Activated naive CD8-positive, alpha-beta T cell (primary cell): ENCODE data around the gene KLHL35.

Experiments used
- H3K27ac Mint-ChIP-seq: one replicate; pipeline ENCODE4 v1.8.0; 2021; ENCODE audit warnings: mixed read lengths
- H3K27me3 Mint-ChIP-seq: one replicate; pipeline ENCODE4 v1.8.0; 2021; ENCODE audit warnings: mixed read lengths
- H3K36me3 Mint-ChIP-seq: one replicate; pipeline ENCODE4 v1.8.0; 2021; ENCODE audit warnings: mixed read lengths
- H3K4me1 Mint-ChIP-seq: one replicate; pipeline ENCODE4 v1.8.0; 2021; ENCODE audit warnings: low read depth, mixed read lengths
- H3K4me3 Mint-ChIP-seq: one replicate; pipeline ENCODE4 v1.8.0; 2021; ENCODE audit warnings: mild to moderate bottlenecking, mixed read lengths
- H3K9me3 Mint-ChIP-seq: one replicate; pipeline ENCODE4 v1.8.0; 2021; ENCODE audit warnings: low read depth, mixed read lengths

Gene KLHL35

GRCh38 chr11:75402002-75402773 is 30.8 kb downstream of the KLHL35 start:
- no peaks in the 10 kb centered on the region for H3K27me3 Mint-ChIP-seq
- peaks cover 53% of the 10 kb centered on the region for H3K4me1 Mint-ChIP-seq
- peaks cover 26% of the 10 kb centered on the region for H3K36me3 Mint-ChIP-seq
- peak overlapping the region; percentile 98 for H3K27ac Mint-ChIP-seq
- H3K9me3 Mint-ChIP-seq: no peaks in the 10 kb centered on the region
- H3K4me3 Mint-ChIP-seq: peak overlapping the region; percentile 100

GRCh38 chr11:75400146-75400865 is 32.7 kb downstream of the KLHL35 start:
- Mint-ChIP-seq H3K27ac (peak overlapping the region; percentile 98), H3K4me3 (peak overlapping the region; percentile 100), H3K27me3 (no peaks in the 10 kb centered on the region), H3K9me3 (no peaks in the 10 kb centered on the region), H3K36me3 (peaks cover 26% of the 10 kb centered on the region), H3K4me1 (peaks cover 39% of the 10 kb centered on the region)

- Mint-ChIP-seq H3K36me3 (peaks cover 26% of the 10 kb centered on the region), H3K27me3 (no peaks in the 10 kb centered on the region), H3K9me3 (no peaks in the 10 kb centered on the region), H3K27ac (peak within 1 kb of the TSS; percentile 98), H3K4me3 (peak within 1 kb of the TSS; percentile 100), H3K4me1 (peaks cover 39% of the 10 kb centered on the region)
These were observed 33.5 kb downstream of the KLHL35 start, which contains the start of gene RPS3 for GRCh38 chr11:75399344-75400145. Gene RPS3, plus strand, starts transcription at chr11:75399518. Its CDS starts 30 bp downstream, at chr11:75399548.

- peaks cover 32% of the 10 kb centered on the region for H3K4me1 Mint-ChIP-seq
- H3K4me3 Mint-ChIP-seq: peak overlapping the region; percentile 100
- H3K9me3 Mint-ChIP-seq: no peaks in the 10 kb centered on the region
These were observed 34.1 kb downstream of the KLHL35 start for GRCh38 chr11:75398906-75399305.

GRCh38 chr11:75394085-75394840 is 38.7 kb downstream of the KLHL35 start:
- Mint-ChIP-seq H3K27me3 (no peaks in the 10 kb centered on the region), H3K36me3 (no peaks in the 10 kb centered on the region), H3K4me1 (peaks cover 2% of the 10 kb centered on the region), H3K27ac (peak overlapping the region; percentile 4), H3K9me3 (no peaks in the 10 kb centered on the region), H3K4me3 (no peak overlapping the region)

More at GRCh38 chr11:75398906-75399305, 34.1 kb downstream of the KLHL35 start:
- peaks cover 23% of the 10 kb centered on the region for H3K36me3 Mint-ChIP-seq
- peak overlapping the region; percentile 98 for H3K27ac Mint-ChIP-seq
- H3K27me3 Mint-ChIP-seq: no peaks in the 10 kb centered on the region

GRCh38 chr11:75389925-75390324 is 43.1 kb downstream of the KLHL35 start:
- Mint-ChIP-seq H3K27me3 (no peaks in the 10 kb centered on the region), H3K27ac (no peak overlapping the region), H3K36me3 (no peaks in the 10 kb centered on the region), H3K9me3 (no peaks in the 10 kb centered on the region), H3K4me1 (no peaks in the 10 kb centered on the region), H3K4me3 (no peak overlapping the region)

- H3K27ac Mint-ChIP-seq: no peak overlapping the region
- H3K4me1 Mint-ChIP-seq: peaks cover 6% of the 10 kb centered on the region
- no peaks in the 10 kb centered on the region for H3K9me3 Mint-ChIP-seq
- H3K4me3 Mint-ChIP-seq: no peak overlapping the region
- no peaks in the 10 kb centered on the region for H3K27me3 Mint-ChIP-seq
- no peaks in the 10 kb centered on the region for H3K36me3 Mint-ChIP-seq
These were observed 43.8 kb downstream of the KLHL35 start for GRCh38 chr11:75389276-75389605.

- peaks cover 11% of the 10 kb centered on the region for H3K4me1 Mint-ChIP-seq
- no peak overlapping the region for H3K4me3 Mint-ChIP-seq
- no peak overlapping the region for H3K27ac Mint-ChIP-seq
- no peaks in the 10 kb centered on the region for H3K36me3 Mint-ChIP-seq
- no peaks in the 10 kb centered on the region for H3K9me3 Mint-ChIP-seq
- H3K27me3 Mint-ChIP-seq: no peaks in the 10 kb centered on the region
These were observed 44.4 kb downstream of the KLHL35 start for GRCh38 chr11:75388386-75389275.

- Mint-ChIP-seq H3K36me3 (no peaks in the 10 kb centered on the region), H3K27ac (no peak overlapping the region), H3K4me3 (no peak overlapping the region), H3K27me3 (no peaks in the 10 kb centered on the region), H3K9me3 (no peaks in the 10 kb centered on the region), H3K4me1 (peaks cover 18% of the 10 kb centered on the region)
These were observed 45.2 kb downstream of the KLHL35 start for GRCh38 chr11:75387736-75388294.

GRCh38 chr11:75386942-75387630 is 45.9 kb downstream of the KLHL35 start:
- Mint-ChIP-seq H3K4me3 (no peak overlapping the region), H3K9me3 (no peaks in the 10 kb centered on the region), H3K27me3 (no peaks in the 10 kb centered on the region), H3K4me1 (peaks cover 18% of the 10 kb centered on the region), H3K36me3 (no peaks in the 10 kb centered on the region), H3K27ac (no peak overlapping the region)

GRCh38 chr11:75384438-75385080 is 48.4 kb downstream of the KLHL35 start:
- Mint-ChIP-seq H3K4me1 (peaks cover 25% of the 10 kb centered on the region), H3K9me3 (no peaks in the 10 kb centered on the region), H3K4me3 (no peak overlapping the region), H3K27ac (peak overlapping the region; percentile 84), H3K36me3 (no peaks in the 10 kb centered on the region), H3K27me3 (no peaks in the 10 kb centered on the region)

GRCh38 chr11:75383246-75383645 is 49.8 kb downstream of the KLHL35 start:
- Mint-ChIP-seq H3K4me3 (no peak overlapping the region), H3K9me3 (no peaks in the 10 kb centered on the region), H3K4me1 (peaks cover 25% of the 10 kb centered on the region), H3K27me3 (no peaks in the 10 kb centered on the region), H3K27ac (peak overlapping the region; percentile 84), H3K36me3 (no peaks in the 10 kb centered on the region)
